Cardiac fibroblast (primary cell): ENCODE measurements around the gene CCP110.

Experiments used
- DNase-seq, 2 donors: peaks; one replicate each; pipeline versions ENCODE4 v3.0.0 to v3.0.0-alpha.2; 2010; ENCODE audit warnings: low read depth in 2 of 2
- H3K4me3 ChIP-seq, 2 donors: replicated peaks in 1 of 2; 1 replicate in 1 of 2; 2 replicates in 1 of 2; pipeline ENCODE4 v1.5.1; 2011; ENCODE audit warnings: low read depth in 2 of 2, low read length in 2 of 2, mild to moderate bottlenecking in 2 of 2, moderate library complexity in 1 of 2
- TF ChIP-seq, protein P1 (sequence below): IDR thresholded peaks from one replicate; pipeline ENCODE4 v1.5.1; 2011; ENCODE audit warnings: low read depth, mild to moderate bottlenecking, low read length, inconsistent platforms

Gene CCP110

GRCh38 chr16:19595043-19595767 is 71.5 kb downstream of the CCP110 start:
- DNase-seq = peak; percentile 77 to 89

GRCh38 chr16:19598805-19599510 is 75.2 kb downstream of the CCP110 start:
- H3K4me3 ChIP-seq = no peak overlapping the region
- TF ChIP-seq, protein P1, sequence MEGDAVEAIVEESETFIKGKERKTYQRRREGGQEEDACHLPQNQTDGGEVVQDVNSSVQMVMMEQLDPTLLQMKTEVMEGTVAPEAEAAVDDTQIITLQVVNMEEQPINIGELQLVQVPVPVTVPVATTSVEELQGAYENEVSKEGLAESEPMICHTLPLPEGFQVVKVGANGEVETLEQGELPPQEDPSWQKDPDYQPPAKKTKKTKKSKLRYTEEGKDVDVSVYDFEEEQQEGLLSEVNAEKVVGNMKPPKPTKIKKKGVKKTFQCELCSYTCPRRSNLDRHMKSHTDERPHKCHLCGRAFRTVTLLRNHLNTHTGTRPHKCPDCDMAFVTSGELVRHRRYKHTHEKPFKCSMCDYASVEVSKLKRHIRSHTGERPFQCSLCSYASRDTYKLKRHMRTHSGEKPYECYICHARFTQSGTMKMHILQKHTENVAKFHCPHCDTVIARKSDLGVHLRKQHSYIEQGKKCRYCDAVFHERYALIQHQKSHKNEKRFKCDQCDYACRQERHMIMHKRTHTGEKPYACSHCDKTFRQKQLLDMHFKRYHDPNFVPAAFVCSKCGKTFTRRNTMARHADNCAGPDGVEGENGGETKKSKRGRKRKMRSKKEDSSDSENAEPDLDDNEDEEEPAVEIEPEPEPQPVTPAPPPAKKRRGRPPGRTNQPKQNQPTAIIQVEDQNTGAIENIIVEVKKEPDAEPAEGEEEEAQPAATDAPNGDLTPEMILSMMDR = no peak
- no peak for DNase-seq

More at GRCh38 chr16:19595043-19595767, 71.5 kb downstream of the CCP110 start:
- TF ChIP-seq, protein P1 = no peak
- H3K4me3 ChIP-seq = no peak overlapping the region

DNA sequence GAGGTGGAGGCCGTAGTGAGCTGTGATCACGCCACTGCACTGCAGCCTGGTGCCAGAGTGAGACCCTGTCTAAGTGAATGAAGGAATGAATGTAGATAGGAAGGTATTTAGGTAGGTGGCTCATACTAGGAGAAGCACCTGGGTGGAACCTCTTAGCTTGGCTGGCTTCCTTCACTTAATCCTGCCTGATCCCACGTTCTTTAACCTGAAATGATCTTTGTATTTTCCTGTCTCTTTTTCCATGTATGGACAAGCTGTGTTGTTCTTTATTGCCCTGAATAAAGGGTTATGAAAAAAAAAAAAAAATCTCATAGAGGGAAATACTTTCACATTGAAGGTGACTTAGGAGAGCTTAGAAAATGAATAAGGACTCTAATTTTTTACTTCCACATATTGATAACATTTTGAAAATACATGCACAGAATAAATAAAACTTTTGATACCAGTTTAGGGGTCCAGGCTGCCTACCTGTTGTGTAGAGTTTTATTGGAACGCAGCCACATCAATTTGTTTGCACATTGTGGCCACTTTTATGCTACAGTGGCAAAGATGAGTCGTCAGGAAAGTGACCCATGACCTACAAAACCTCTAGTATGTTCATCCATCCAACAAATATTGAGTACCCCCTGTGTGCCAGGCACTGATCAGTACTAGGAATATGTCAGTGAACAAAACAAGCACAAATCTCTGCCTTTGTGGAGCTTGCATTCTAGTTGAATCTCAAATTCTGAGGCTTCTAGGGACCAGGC is 76.4 kb downstream of the CCP110 start:
- DNase-seq = no peak
- TF ChIP-seq, protein P1 = no peak
- no peak overlapping the region for H3K4me3 ChIP-seq

GRCh38 chr16:19601083-19601976 is 77.6 kb downstream of the CCP110 start:
- no peak overlapping the region for H3K4me3 ChIP-seq
- TF ChIP-seq, protein P1 = peak; percentile 53
- DNase-seq = peak; percentile 59 to 64
